ENCODE data around the gene PIEZO1.

PIEZO1 gene

GRCh38 chr16:88762258-88762870 lies 22.7 kb downstream of the PIEZO1 start:
- Histone ChIP-seq H3K4me1 (ENCODE audit: control insufficient read depth in 1 of 2, insufficient read depth in 2 of 2, low read length in 2 of 2) (peaks cover 51 to 64% of the 10 kb centered on the region in 2 experiments), H3K14ac (ENCODE audit: low read length) (peak overlapping the region; percentile 24), H3K4me3 (ENCODE audit: low read depth, low read length) (no peak overlapping the region), H4K8ac (ENCODE audit: low read depth, low read length) (no peak overlapping the region), H3K27ac (ENCODE audit: low read depth, low read length) (no peak overlapping the region), H2BK5ac (ENCODE audit: low read depth, low read length, poor library complexity) (no peak overlapping the region), H3K4me2 (ENCODE audit: low read length) (no peak overlapping the region), H3K4ac (ENCODE audit: low read depth, low read length) (peak overlapping the region; percentile 54), H4K12ac (ENCODE audit: low read depth, low read length) (no peak overlapping the region), H3K23ac (ENCODE audit: low read length) (no peak overlapping the region), H3K18ac (ENCODE audit: low read length) (peak overlapping the region; percentile 68), H3K36me3 (ENCODE audit: control insufficient read depth in 1 of 2, insufficient read depth in 2 of 2, low read length in 2 of 2) (peaks cover 7% of the 10 kb centered on the region in 2 experiments), H4K91ac (ENCODE audit: low read depth, low read length) (no peak overlapping the region), H2BK12ac (ENCODE audit: low read length) (peak overlapping the region; percentile 2), H3K9me3 (ENCODE audit: insufficient read depth, low read depth, low read length) (peaks cover 6% of the 10 kb centered on the region), H3K79me2 (ENCODE audit: control insufficient read depth, insufficient read depth, low read length, poor library complexity) (peaks cover 15% of the 10 kb centered on the region), H2AK5ac (ENCODE audit: low read length) (peak overlapping the region; percentile 64), H2AFZ (ENCODE audit: insufficient read depth, low read length, poor library complexity) (no peak overlapping the region), H3K79me1 (ENCODE audit: low read length) (peaks cover 19% of the 10 kb centered on the region), H3K27me3 (ENCODE audit: insufficient read depth, low read length) (no peaks in the 10 kb centered on the region), H2BK120ac (ENCODE audit: insufficient read depth, low read length, poor library complexity) (no peak overlapping the region), H3K9ac (ENCODE audit: low read length) (no peak overlapping the region)
- DNase-seq: no peak
- no CpG with 5 or more reads among the region's 16 CpGs for WGBS (ENCODE audit: extremely low coverage, insufficient coverage, insufficient read length)

GRCh38 chr16:88761830-88762229 lies 23.2 kb downstream of the PIEZO1 start:
- Histone ChIP-seq H3K27ac (ENCODE audit: low read depth, low read length) (no peak overlapping the region), H4K12ac (ENCODE audit: low read depth, low read length) (no peak overlapping the region), H4K91ac (ENCODE audit: low read depth, low read length) (no peak overlapping the region), H3K4me1 (ENCODE audit: control insufficient read depth in 1 of 2, insufficient read depth in 2 of 2, low read length in 2 of 2) (peaks cover 48 to 59% of the 10 kb centered on the region in 2 experiments), H3K18ac (ENCODE audit: low read length) (peak overlapping the region; percentile 18), H3K23ac (ENCODE audit: low read length) (no peak overlapping the region), H3K36me3 (ENCODE audit: control insufficient read depth in 1 of 2, insufficient read depth in 2 of 2, low read length in 2 of 2) (peaks cover 7% of the 10 kb centered on the region in 2 experiments), H2BK5ac (ENCODE audit: low read depth, low read length, poor library complexity) (no peak overlapping the region), H3K9me3 (ENCODE audit: insufficient read depth, low read depth, low read length) (peaks cover 6% of the 10 kb centered on the region), H2AK5ac (ENCODE audit: low read length) (no peak overlapping the region), H3K14ac (ENCODE audit: low read length) (no peak overlapping the region), H2AFZ (ENCODE audit: insufficient read depth, low read length, poor library complexity) (no peak overlapping the region), H3K27me3 (ENCODE audit: insufficient read depth, low read length) (no peaks in the 10 kb centered on the region), H3K9ac (ENCODE audit: low read length) (no peak overlapping the region), H3K4me2 (ENCODE audit: low read length) (no peak overlapping the region), H3K79me2 (ENCODE audit: control insufficient read depth, insufficient read depth, low read length, poor library complexity) (peaks cover 15% of the 10 kb centered on the region), H2BK120ac (ENCODE audit: insufficient read depth, low read length, poor library complexity) (no peak overlapping the region), H3K4me3 (ENCODE audit: low read depth, low read length) (no peak overlapping the region), H4K8ac (ENCODE audit: low read depth, low read length) (no peak overlapping the region), H3K4ac (ENCODE audit: low read depth, low read length) (peak overlapping the region; percentile 35), H3K79me1 (ENCODE audit: low read length) (peaks cover 19% of the 10 kb centered on the region), H2BK12ac (ENCODE audit: low read length) (no peak overlapping the region)
- peak; percentile 88 to 89 for DNase-seq
- no CpG with 5 or more reads among the region's 10 CpGs for WGBS (ENCODE audit: extremely low coverage, insufficient coverage, insufficient read length)

GRCh38 chr16:88761143-88761534 lies 23.9 kb downstream of the PIEZO1 start:
- no peak overlapping the region for H2BK12ac ChIP-seq (ENCODE audit: low read length)
- no peak overlapping the region for H4K8ac ChIP-seq (ENCODE audit: low read depth, low read length)
- no peak overlapping the region for H3K4me3 ChIP-seq (ENCODE audit: low read depth, low read length)
- H3K27ac ChIP-seq (ENCODE audit: low read depth, low read length): no peak overlapping the region
- H3K23ac ChIP-seq (ENCODE audit: low read length): no peak overlapping the region
- peaks cover 6% of the 10 kb centered on the region for H3K9me3 ChIP-seq (ENCODE audit: insufficient read depth, low read depth, low read length)
- H2BK120ac ChIP-seq (ENCODE audit: insufficient read depth, low read length, poor library complexity): no peak overlapping the region
- H3K36me3 ChIP-seq (ENCODE audit: control insufficient read depth in 1 of 2, insufficient read depth in 2 of 2, low read length in 2 of 2): peaks cover 7% of the 10 kb centered on the region in 2 experiments
- no peak overlapping the region for H3K14ac ChIP-seq (ENCODE audit: low read length)
- no peak overlapping the region for H4K12ac ChIP-seq (ENCODE audit: low read depth, low read length)
- H3K79me2 ChIP-seq (ENCODE audit: control insufficient read depth, insufficient read depth, low read length, poor library complexity): peaks cover 12% of the 10 kb centered on the region
- H3K4me1 ChIP-seq (ENCODE audit: control insufficient read depth in 1 of 2, insufficient read depth in 2 of 2, low read length in 2 of 2): peaks cover 44 to 53% of the 10 kb centered on the region in 2 experiments
- no peak overlapping the region for H4K91ac ChIP-seq (ENCODE audit: low read depth, low read length)
- peak in 1 of 2 donors; percentile 45 for DNase-seq
- peaks cover 19% of the 10 kb centered on the region for H3K79me1 ChIP-seq (ENCODE audit: low read length)
- no peak overlapping the region for H2AK5ac ChIP-seq (ENCODE audit: low read length)
- no peaks in the 10 kb centered on the region for H3K27me3 ChIP-seq (ENCODE audit: insufficient read depth, low read length)
- H3K18ac ChIP-seq (ENCODE audit: low read length): peak overlapping the region; percentile 38
- no peak overlapping the region for H2BK5ac ChIP-seq (ENCODE audit: low read depth, low read length, poor library complexity)
- no peak overlapping the region for H3K4me2 ChIP-seq (ENCODE audit: low read length)
- no CpG with 5 or more reads among the region's 11 CpGs for WGBS (ENCODE audit: extremely low coverage, insufficient coverage, insufficient read length)
- no peak overlapping the region for H3K9ac ChIP-seq (ENCODE audit: low read length)
- no peak overlapping the region for H3K4ac ChIP-seq (ENCODE audit: low read depth, low read length)
- H2AFZ ChIP-seq (ENCODE audit: insufficient read depth, low read length, poor library complexity): no peak overlapping the region

DNA sequence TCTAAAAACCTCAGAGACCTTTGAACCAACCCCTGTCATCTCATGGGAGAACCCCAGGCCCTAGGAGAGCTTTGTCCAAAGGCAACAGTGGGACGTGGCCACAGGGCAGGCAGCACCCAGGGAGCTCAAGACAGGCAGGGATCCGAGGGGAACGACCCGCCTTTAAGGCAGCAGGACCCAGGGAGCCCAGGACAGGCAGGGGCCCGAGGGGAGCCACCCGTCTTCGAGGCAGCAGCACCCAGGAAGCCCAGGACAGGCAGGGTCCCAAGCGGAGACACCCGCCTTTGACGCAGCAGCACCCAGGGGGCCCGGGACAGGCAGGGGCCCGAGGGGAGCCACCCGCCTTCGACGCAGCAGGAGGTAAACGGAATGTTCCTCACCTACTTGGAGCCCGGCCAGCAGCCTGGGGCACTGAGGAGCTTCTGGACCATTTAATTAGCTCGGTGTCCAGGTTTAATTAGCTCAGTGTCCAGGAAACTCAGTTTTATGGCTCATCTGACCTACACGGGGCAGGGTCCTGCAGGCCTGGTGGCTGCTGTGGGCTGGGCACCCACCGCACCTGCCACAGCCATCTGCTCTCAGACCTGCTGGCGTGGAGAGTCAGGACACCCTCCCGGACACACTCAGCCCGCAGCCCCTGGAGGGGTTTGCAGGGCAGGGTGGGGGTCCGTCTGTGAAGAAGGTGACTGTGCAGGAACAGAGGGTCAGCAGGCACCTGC lies 24.4 kb downstream of the PIEZO1 start:
- no CpG with 5 or more reads among the region's 24 CpGs for WGBS (ENCODE audit: extremely low coverage, insufficient coverage, insufficient read length)
- peaks cover 7% of the 10 kb centered on the region in 2 experiments for H3K36me3 ChIP-seq (ENCODE audit: control insufficient read depth in 1 of 2, insufficient read depth in 2 of 2, low read length in 2 of 2)
- no peak overlapping the region for H3K14ac ChIP-seq (ENCODE audit: low read length)
- no peak overlapping the region for H3K18ac ChIP-seq (ENCODE audit: low read length)
- no peak overlapping the region for H2BK120ac ChIP-seq (ENCODE audit: insufficient read depth, low read length, poor library complexity)
- no peak overlapping the region for H4K91ac ChIP-seq (ENCODE audit: low read depth, low read length)
- peaks cover 6% of the 10 kb centered on the region for H3K9me3 ChIP-seq (ENCODE audit: insufficient read depth, low read depth, low read length)
- no peak overlapping the region for H3K9ac ChIP-seq (ENCODE audit: low read length)
- H2AFZ ChIP-seq (ENCODE audit: insufficient read depth, low read length, poor library complexity): no peak overlapping the region
- H2BK12ac ChIP-seq (ENCODE audit: low read length): no peak overlapping the region
- peak overlapping the region; percentile 24 for H2AK5ac ChIP-seq (ENCODE audit: low read length)
- no peak overlapping the region for H3K27ac ChIP-seq (ENCODE audit: low read depth, low read length)
- H3K4me3 ChIP-seq (ENCODE audit: low read depth, low read length): no peak overlapping the region
- no peak overlapping the region for H4K8ac ChIP-seq (ENCODE audit: low read depth, low read length)
- peaks cover 12% of the 10 kb centered on the region for H3K79me2 ChIP-seq (ENCODE audit: control insufficient read depth, insufficient read depth, low read length, poor library complexity)
- peaks cover 39 to 54% of the 10 kb centered on the region in 2 experiments for H3K4me1 ChIP-seq (ENCODE audit: control insufficient read depth in 1 of 2, insufficient read depth in 2 of 2, low read length in 2 of 2)
- no peak overlapping the region for H2BK5ac ChIP-seq (ENCODE audit: low read depth, low read length, poor library complexity)
- H3K23ac ChIP-seq (ENCODE audit: low read length): no peak overlapping the region
- H3K79me1 ChIP-seq (ENCODE audit: low read length): peaks cover 19% of the 10 kb centered on the region
- DNase-seq: peak in 1 of 2 donors; percentile 49
- no peaks in the 10 kb centered on the region for H3K27me3 ChIP-seq (ENCODE audit: insufficient read depth, low read length)
- peak overlapping the region; percentile 14 for H3K4ac ChIP-seq (ENCODE audit: low read depth, low read length)
- no peak overlapping the region for H4K12ac ChIP-seq (ENCODE audit: low read depth, low read length)
- H3K4me2 ChIP-seq (ENCODE audit: low read length): no peak overlapping the region

All from trophoblast cell (in vitro differentiated cells and primary cell).